Panc1 (cell line): ENCODE measurements around the gene APBB1.

Source experiments
- CTCF ChIP-seq: fragments of 450-650 bp; IDR thresholded peaks from 2 replicates; pipeline ENCODE4 v1.5.1; 2017; ENCODE audit warnings: mild to moderate bottlenecking
- REST ChIP-seq, 2 experiments: IDR thresholded peaks; 2 replicates each; pipeline ENCODE4 v1.6.1; 2011 to 2012; ENCODE audit warnings: low read depth in 2 of 2, control low read depth in 1 of 2, low read length in 1 of 2, mild to moderate bottlenecking in 1 of 2, moderate library complexity in 1 of 2; ENCODE audit not compliant: insufficient read depth in 1 of 2

GRCh38 chr11:6406370-6406769 is 12.5 kb downstream of the APBB1 start:
- TF ChIP-seq CTCF: no peak
- no peak for TF ChIP-seq REST (IDR thresholded peaks at IDR 0.05; ENCODE audit: insufficient read depth in 1 of 2, low read depth in 2 of 2, low read length in 1 of 2)
